Gastrocnemius medialis (tissue), 4 donors: Measurements from ENCODE around the gene RSPH9.

Experiments
- POLR2A ChIP-seq, 2 donors: fragments of 450-650 bp; IDR thresholded peaks; one replicate each; pipeline ENCODE4 v1.6.1; 2017; ENCODE audit warnings: antibody characterized with exemption in 2 of 2, mild to moderate bottlenecking in 2 of 2, moderate library complexity in 2 of 2
- TF ChIP-seq, protein P1 (sequence below), 5 experiments: fragments of 450-650 bp in 3 of 5; fragments of 200-600 bp in 2 of 5; sonication (generic) in 2 of 5; IDR thresholded peaks in 4 of 5; conservative IDR thresholded peaks in 1 of 5; 1 replicate in 4 of 5; 2 replicates in 1 of 5; pipeline ENCODE4 v1.5.1; 2016 to 2019; ENCODE audit warnings: antibody characterized with exemption in 5 of 5, mild to moderate bottlenecking in 3 of 5, moderate library complexity in 3 of 5

GRCh38 chr6:43634702-43635303 lies 10.0 kb upstream of the RSPH9 start:
- TF ChIP-seq, protein P1, sequence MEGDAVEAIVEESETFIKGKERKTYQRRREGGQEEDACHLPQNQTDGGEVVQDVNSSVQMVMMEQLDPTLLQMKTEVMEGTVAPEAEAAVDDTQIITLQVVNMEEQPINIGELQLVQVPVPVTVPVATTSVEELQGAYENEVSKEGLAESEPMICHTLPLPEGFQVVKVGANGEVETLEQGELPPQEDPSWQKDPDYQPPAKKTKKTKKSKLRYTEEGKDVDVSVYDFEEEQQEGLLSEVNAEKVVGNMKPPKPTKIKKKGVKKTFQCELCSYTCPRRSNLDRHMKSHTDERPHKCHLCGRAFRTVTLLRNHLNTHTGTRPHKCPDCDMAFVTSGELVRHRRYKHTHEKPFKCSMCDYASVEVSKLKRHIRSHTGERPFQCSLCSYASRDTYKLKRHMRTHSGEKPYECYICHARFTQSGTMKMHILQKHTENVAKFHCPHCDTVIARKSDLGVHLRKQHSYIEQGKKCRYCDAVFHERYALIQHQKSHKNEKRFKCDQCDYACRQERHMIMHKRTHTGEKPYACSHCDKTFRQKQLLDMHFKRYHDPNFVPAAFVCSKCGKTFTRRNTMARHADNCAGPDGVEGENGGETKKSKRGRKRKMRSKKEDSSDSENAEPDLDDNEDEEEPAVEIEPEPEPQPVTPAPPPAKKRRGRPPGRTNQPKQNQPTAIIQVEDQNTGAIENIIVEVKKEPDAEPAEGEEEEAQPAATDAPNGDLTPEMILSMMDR (IDR thresholded peaks at IDR 0.05 in 4 of 5, conservative IDR thresholded peaks at IDR 0.05 in 1 of 5): no peak
- TF ChIP-seq POLR2A (IDR thresholded peaks at IDR 0.05): no peak
